ENCODE data around the gene AMPD1. TPM values are rescaled to one million over a fixed set of nuclear protein-coding genes. Genes with fewer than 3 reads are reported as not detected.

AMPD1 gene
- polyA plus RNA-seq, 1 of the 3 experiments (the other 2 are of a cell fraction): not detected

- TF ChIP-seq NRF1 (IDR thresholded peaks at IDR 0.05; ENCODE audit: low read depth, low read length) (no peak), CHD2 (IDR thresholded peaks at IDR 0.05; ENCODE audit: low read length, partially characterized antibody) (no peak), TCF12 (IDR thresholded peaks at IDR 0.05) (no peak)
Measured at GRCh38 chr1:114668373-114668772, 27.0 kb downstream of the AMPD1 start (continued).

GRCh38 chr1:114666954-114667353 lies 28.4 kb downstream of the AMPD1 start:
- Histone ChIP-seq H3K79me2 (ENCODE audit: insufficient read depth) (no peaks in the 10 kb centered on the region), H3K9me2 (no peaks in the 10 kb centered on the region), H3K27ac (ENCODE audit: low read depth in 2 of 2, low read length in 1 of 2) (no peak overlapping the region), H2AFZ (ENCODE audit: low read depth) (no peak overlapping the region), H3K4me3 (ENCODE audit: low read depth in 2 of 2, low read length in 1 of 2) (no peak overlapping the region), H3K36me3 (replicated peaks in 1 of 2; ENCODE audit: control insufficient read depth in 1 of 2, insufficient read depth in 2 of 2, low read length in 1 of 2) (no peaks in the 10 kb centered on the region), H4K20me1 (ENCODE audit: insufficient read depth) (no peaks in the 10 kb centered on the region), H3K9me3 (no peaks in the 10 kb centered on the region), H3F3A (replicated peaks; ENCODE audit: insufficient read depth) (no peaks in the 10 kb centered on the region), H3K27me3 (ENCODE audit: insufficient read depth) (peaks cover 9% of the 10 kb centered on the region; the same call in 1 of the 2 replicates), H3K9ac (no peak overlapping the region), H3K4me2 (no peak overlapping the region), H3K4me1 (ENCODE audit: control insufficient read depth in 1 of 2, insufficient read depth in 2 of 2, low read depth in 1 of 2, low read length in 1 of 2) (peaks cover 0 to 9% of the 10 kb centered on the region in 2 experiments; a peak in 1 of 4 replicates)
- ChIA-PET POLR2A (no interaction called here), CTCF (interaction anchor here (1.5 kb wide), 1 partner anchor 90 kb away, joined by 3 read pairs; no protein-coding TSS in a partner anchor)
- TF ChIP-seq PBX3 (IDR thresholded peaks at IDR 0.05): no peak
- TF ChIP-seq USF2 (IDR thresholded peaks at IDR 0.05; ENCODE audit: borderline replicate concordance, low read depth, low read length): no peak
- TF ChIP-seq SMC3 (IDR thresholded peaks at IDR 0.05; ENCODE audit: low read depth, low read length): no peak
- no peak for TF ChIP-seq RFX5 (IDR thresholded peaks at IDR 0.05; ENCODE audit: low read length)
- no peak for TF ChIP-seq RCOR1 (IDR thresholded peaks at IDR 0.05; ENCODE audit: low read length)
- TF ChIP-seq CHD2 (IDR thresholded peaks at IDR 0.05; ENCODE audit: low read length, partially characterized antibody): no peak
- TF ChIP-seq, protein P1, sequence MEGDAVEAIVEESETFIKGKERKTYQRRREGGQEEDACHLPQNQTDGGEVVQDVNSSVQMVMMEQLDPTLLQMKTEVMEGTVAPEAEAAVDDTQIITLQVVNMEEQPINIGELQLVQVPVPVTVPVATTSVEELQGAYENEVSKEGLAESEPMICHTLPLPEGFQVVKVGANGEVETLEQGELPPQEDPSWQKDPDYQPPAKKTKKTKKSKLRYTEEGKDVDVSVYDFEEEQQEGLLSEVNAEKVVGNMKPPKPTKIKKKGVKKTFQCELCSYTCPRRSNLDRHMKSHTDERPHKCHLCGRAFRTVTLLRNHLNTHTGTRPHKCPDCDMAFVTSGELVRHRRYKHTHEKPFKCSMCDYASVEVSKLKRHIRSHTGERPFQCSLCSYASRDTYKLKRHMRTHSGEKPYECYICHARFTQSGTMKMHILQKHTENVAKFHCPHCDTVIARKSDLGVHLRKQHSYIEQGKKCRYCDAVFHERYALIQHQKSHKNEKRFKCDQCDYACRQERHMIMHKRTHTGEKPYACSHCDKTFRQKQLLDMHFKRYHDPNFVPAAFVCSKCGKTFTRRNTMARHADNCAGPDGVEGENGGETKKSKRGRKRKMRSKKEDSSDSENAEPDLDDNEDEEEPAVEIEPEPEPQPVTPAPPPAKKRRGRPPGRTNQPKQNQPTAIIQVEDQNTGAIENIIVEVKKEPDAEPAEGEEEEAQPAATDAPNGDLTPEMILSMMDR (IDR thresholded peaks at IDR 0.05): no peak
- TF ChIP-seq, protein P2, sequence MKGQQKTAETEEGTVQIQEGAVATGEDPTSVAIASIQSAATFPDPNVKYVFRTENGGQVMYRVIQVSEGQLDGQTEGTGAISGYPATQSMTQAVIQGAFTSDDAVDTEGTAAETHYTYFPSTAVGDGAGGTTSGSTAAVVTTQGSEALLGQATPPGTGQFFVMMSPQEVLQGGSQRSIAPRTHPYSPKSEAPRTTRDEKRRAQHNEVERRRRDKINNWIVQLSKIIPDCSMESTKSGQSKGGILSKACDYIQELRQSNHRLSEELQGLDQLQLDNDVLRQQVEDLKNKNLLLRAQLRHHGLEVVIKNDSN (IDR thresholded peaks at IDR 0.05; ENCODE audit: borderline replicate concordance, low read depth): no peak
- no peak for TF ChIP-seq EP300 (IDR thresholded peaks at IDR 0.05; ENCODE audit: borderline replicate concordance in 1 of 2, low read depth in 1 of 2, low read length in 1 of 2)
- TF ChIP-seq NFIC (IDR thresholded peaks at IDR 0.05; ENCODE audit: borderline replicate concordance): no peak
- no peak for TF ChIP-seq SIN3A (IDR thresholded peaks at IDR 0.05; ENCODE audit: borderline replicate concordance, low read depth, low read length)
- TF ChIP-seq GATA2 (CRISPR knock-in tag; IDR thresholded peaks at IDR 0.05): no peak
- no peak for TF ChIP-seq RAD21 (IDR thresholded peaks at IDR 0.05; ENCODE audit: low read length)
- no peak for DNase-seq
- WGBS (ENCODE audit: low lambda C conversion rate): 38% methylated on average over 3 of the region's 3 CpGs
